T-helper 9 cell (primary cell): ENCODE data around the gene PDZRN3.

Experiments used
- DNase-seq: peaks from one replicate; pipeline ENCODE4 v3.0.0-alpha.2; 2020

PDZRN3 gene

DNA sequence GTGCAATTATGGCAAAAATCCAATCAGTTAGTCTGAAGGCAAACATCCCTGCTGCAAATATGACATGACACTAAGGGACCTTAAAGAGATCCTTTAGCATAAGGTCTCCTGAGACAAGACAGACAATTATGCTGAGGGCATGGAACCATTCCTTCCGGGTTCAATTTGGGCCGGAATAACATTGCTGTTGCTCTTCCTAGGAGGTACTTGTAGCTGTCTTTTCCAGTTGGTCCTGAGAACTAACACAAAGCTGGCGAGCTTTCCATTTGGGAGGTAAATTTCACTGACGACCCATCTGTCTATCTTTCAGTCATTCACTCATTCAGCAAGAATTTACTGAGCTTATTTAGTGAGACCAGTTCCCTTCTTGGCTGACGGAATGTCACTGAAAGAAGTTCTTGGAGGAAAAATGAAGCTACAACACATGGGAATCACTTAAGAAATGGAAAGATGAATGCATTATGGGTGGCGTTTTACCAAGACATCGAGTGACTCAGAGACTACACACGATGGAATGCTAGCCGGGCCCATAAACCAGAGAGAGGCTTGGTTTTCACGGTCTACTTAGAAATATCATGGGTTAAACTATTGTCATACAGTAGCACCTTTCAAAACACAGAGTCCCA lies 215.5 kb downstream of the PDZRN3 start:
- no peak for DNase-seq

DNA sequence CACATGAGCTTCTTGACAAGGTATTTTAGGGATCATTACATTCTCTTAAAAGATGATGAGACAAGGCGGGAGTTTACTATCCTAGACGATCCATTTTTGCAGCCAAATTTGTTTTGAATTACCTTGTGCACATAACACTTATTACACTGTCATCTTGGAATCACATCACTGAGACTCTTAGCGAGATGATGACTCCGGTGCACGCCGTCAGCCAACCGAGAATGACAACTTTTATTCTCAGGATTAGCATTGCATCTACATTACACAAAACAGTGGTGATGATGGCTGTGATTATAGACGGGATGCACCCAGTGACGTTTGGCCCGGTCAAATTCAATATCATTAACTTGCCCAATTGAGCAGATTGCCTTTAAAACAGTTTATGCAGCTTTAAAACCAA lies 216.1 kb downstream of the PDZRN3 start:
- no peak for DNase-seq

DNA sequence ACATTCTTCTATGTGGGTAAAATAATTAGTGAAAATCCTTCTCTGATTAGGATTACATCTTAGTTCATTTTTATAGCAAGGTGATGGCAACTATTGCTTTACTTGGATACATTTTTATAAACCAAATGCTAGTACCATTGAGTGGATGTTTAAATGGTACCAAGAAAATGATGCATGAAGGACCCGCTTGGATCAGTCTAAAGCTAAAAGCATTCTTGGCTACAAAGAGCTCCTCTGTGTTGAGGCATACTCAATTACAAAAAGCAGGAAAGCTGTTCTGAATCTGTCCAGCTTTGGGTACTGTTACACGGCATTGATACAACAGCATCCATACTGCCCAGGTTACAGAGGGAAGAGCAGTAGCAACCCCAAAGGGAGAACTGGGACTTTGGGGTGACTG lies 217.2 kb downstream of the PDZRN3 start:
- DNase-seq, result no peak

DNA sequence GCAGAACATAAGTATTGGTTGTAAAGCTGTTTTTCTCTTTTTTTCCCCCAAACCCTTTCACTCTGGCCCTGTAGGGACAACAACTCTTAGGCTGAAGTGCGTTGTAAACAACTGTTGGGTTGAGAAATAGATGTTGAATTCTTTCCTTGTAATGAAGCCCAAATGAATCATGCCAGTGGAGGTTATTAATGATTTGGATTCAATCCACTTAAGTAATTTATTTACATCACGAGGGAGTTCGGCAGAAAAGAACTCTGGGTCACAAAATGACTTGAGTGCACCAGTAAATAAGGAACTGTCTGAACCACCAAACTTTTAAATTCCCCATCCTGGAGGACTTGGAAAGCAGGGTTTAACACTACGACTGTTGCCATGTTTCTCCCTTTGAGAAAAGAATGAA lies 218.9 kb downstream of the PDZRN3 start:
- no peak for DNase-seq

DNA sequence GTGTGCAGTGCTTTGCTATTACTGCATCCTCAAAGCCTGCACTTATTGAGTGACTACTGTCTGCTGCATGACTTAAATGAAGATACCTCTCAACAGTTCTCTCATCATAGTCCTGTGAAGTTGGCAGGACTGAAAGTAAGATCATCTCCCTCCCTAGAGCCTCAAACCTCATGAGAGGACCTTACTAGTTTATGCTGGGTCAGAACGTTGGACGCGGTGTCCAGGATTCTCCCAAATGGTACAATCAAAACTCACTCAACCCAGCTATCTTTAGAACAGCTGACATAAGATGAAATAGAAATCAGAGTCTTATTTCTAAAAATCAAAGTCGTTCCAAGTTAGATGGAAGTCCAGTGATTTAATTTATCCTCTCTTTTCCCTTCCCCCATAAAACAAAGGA lies 219.7 kb downstream of the PDZRN3 start:
- no peak for DNase-seq

DNA sequence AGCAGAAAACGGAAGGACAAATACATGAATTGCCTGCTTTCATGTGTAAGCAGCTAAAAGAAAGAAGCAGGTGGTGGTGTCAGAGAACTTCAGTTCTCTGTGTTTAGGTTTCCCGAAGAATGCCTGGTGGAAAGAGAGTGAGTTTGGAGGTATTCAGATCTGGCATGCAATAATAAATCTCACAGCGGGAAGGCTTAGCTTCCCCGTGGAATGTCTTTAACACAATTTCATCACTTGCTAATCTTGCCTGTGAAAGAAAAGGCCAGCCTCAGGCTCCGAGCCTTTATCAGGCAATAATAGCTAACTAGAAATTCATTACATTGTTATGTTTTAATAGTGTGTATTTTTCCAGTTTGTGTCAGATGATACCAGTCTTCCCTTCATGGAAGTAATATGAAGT lies 220.3 kb downstream of the PDZRN3 start:
- no peak for DNase-seq

DNA sequence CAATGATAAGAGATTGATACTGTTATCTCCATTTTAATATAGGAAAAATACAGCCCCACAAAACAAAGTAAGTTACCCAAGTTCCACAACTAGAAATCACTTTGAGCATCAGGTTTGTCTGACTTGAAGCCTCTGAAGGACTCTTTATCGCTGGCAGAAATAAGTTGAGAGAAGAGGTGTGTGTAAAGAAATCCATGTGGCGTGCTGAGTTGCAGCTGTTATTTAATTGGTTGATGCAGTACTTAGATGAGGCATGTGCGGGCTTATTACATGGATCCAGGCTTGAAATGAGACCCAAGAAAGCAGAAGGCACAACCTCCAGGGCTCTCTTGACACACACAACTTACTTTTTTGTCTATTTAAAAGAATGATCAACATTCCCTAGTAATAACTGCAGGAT lies 221.3 kb downstream of the PDZRN3 start:
- DNase-seq, result no peak

DNA sequence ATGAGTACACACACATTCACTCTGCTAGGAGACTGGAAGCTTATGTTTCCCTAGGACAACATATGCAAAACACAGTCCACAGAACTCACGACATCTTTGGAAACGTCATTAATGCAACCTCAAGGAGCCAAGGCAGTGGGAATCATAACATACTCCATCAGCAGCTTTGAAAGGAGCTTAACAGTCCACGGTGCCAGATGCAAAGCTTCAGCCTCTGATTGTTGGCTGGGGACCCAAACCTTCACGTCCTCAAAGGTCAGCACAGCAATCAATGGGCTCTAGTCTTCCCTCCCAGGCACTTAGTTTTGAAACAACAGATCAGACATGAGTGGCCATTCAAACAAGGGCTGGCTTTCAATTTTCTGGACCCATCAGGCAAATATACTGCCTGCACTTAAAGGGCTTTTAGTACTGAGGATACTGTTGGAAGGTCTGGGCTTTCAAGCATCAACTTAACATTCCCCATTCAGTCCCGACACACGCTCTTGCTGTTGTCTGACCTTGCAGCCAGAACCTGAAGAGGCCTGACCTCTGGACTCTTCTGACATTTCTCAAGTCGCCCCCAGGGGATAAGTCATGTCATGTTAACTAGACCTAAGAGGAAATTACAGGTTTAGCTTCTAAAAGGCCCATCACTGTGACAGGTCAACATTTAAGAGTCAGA lies 223.0 kb downstream of the PDZRN3 start:
- no peak for DNase-seq

DNA sequence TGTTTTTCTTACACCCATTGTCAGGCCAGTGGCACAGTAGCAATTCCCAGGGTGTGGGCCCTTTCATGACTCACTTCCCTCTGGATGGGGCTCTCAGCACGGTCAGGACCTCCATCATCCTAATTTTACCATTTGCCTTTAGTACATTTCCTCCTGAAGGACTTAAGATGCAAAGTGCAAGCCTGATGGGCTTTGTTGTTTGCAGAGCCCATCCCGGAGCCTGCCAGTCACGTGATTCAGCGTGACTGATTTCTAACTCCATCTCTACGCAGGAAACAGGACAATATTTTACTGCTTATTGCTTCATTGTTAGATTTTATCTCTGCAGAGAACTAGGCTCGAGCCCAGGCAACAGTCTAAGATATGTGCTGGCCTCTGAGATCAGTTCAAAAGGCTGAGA lies 223.7 kb downstream of the PDZRN3 start:
- no peak for DNase-seq

DNA sequence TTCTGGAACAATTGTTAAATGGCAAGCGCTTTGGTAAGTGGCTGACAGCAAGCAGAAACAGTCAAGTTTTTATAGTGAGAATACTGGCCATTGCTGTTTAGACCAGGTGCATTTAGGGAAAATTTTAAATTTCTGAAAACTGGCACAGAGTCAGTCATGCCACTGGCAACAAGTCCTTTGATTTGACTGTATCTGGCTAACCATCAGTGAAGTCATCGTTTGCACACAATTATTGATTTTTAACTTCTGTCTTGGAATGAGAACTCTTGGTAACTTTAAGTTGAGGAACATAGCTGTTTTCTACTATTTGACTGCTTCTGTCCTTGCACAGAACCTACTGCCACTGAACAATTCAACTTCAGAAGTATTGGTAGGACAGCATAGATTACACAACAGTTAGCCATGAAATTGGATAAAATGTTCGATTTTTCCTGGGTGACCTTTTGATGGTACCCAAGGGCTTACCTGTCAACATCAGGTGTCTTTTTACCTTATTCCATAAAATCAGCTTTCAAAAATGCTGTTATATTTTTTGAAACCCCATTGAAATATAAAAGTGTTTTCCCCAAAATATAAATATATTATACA lies 225.0 kb downstream of the PDZRN3 start:
- no peak for DNase-seq

DNA sequence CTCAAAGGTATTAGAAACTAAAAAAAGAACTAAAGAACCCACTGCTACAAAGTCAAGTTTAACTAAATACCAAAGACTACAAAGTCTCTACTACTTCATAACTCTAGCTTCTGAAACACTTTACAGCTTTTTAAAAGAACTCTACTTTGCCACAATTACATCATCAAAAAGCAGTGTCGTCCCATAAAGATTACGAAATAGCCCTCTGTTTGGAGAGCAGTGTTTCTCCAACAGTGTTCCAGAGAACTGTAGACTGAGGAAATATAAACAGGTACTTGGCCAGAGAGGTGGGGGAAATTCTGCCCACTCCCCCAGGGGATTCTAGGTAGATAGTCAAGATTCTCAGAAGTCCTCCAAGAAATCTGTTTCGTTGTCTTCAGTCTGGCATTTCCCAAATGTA lies 225.6 kb downstream of the PDZRN3 start:
- no peak for DNase-seq

DNA sequence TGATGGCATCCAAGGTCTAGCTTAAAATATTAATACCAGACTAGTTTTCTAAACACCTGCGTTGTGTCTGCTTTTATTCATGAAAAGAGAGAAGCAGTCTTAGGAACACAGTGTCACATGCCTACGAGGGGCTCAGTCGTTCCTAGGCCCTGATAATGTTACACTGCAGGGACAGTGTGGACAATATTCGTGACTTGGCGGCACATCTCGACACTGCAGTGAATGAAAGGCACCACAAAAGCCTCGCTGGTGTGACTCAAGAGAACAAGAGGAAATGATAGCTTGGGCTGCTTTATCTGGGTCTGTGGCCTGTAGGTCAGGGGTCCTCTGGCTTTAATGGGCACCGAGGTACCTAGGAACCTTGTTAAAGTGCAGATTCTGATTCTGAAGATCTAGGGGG lies 226.7 kb downstream of the PDZRN3 start:
- DNase-seq, result no peak

DNA sequence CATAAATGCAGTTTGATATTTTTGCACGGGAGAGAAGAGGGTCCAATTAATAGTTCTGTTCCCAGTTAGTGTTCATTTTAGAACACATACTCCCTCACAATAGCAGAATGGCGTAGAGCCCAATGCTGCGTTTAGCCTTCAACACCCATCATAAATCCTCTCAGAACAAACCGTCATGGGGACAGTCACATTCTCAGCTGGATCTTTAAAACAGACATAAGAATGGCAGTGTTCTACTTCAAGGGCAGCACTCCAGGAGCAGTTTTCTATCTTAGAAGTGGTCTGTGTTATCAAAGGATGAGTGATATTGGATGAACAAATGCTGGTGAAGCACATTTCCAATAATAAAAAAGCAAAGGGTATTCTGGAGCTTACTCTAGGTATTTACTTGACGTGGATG lies 230.5 kb downstream of the PDZRN3 start:
- DNase-seq, result no peak

DNA sequence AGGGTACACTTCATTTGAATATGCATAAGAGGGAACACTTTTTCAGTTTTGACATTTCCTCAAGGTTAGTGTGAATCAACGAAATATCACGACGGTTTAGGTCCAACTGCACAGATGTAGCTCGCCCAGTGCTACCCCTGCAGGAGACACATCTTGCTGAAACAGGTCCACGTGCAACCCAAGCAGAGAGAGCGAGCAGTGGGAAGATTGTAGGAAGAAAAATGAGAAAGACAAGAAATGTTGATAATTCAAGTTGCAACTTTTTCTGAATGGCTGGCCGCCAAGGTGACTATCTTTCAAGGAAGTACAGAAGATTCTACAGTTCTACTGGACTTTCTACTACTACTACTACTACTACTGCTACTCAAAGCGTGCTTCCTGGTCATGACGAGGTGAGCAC lies 231.7 kb downstream of the PDZRN3 start:
- no peak for DNase-seq

DNA sequence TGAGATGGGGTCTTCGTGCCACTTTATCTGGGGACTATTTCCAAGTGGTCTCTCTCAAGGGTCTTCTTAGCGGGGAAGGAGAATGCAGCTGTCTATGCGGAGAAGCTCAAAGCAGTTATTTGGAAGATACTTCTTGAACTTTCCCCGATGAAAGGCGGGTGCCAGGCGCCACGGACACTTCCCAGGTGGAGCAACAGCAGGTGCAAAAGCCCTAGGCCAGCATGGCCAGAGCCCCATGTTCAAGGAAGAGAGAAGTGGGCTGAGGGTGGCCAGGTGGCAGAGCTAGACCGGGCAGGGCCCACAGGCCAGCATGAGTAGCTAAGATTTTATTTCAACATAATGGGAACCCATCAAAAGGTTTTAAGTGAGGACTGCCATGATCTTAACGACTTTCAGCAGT lies 232.8 kb downstream of the PDZRN3 start:
- DNase-seq, result no peak

DNA sequence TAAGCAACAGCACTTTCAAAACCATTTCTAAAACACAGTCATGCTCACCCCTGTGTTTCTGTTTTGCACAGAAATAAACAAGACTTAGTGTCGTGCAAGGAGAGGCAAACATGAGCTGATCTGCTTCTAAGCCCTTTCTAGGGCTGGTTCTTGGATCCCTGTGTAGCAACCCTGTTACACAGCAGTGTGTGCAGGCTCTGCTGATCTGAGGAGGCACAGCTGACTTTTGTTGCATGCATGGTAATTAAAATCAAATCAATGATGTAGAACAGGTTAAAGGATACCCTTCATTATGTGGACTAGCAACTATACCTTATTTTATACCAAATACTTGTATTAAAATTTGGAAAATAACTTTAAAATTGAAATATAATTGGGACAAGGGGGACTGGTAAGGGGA lies 234.8 kb downstream of the PDZRN3 start:
- DNase-seq, result no peak

DNA sequence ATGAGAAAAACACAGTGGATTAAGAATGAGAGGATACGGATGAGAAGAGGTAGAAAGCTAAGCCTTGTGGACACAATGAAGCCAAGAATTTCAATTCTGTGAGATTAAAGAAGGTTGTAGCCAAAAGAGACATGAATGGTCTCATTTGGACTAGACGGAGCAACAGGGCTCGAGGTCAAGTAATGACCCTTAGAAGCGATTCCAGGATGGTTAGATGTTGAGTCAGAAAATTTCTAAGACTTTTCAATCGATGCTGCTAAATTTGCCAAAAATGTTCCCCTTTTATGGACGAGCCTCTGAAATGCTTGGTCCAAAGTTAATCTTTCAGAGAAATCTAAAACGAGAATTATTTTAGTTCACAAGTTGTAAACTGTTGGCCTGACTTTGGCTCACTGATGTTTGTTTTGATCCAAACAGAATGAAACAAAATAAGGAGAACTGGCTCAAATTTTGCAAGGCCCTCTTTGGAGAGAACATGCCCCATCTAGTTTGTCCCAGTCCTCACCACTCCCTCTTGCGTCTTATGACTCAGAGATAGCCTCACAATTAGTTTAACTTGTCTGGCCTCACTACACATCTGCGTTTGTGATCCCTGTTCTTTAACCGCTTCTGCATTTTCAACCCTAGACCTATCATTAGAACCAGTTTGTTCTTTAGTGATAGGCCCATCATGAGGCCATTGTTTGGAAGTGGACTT lies 235.5 kb downstream of the PDZRN3 start:
- DNase-seq, result no peak

DNA sequence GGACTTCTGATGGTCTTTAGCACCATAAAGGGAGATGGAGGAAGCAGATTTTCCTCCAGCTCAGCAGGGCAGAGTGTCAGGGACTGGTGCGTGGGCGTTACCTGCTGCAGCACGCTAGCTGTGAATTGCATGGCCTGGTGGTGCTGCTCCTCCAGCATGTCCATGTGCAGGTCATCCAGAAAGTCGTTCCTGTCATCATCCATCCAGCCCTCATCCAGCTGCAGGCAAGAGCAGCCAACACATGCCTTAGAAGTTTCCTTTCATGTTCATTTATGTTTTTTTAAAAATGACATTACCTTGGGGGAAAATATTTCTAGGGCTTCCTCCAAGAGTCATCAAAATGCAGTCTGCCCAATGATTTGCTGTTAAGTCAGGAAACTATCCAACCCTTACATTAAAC lies 239.2 kb downstream of the PDZRN3 start:
- no peak for DNase-seq

DNA sequence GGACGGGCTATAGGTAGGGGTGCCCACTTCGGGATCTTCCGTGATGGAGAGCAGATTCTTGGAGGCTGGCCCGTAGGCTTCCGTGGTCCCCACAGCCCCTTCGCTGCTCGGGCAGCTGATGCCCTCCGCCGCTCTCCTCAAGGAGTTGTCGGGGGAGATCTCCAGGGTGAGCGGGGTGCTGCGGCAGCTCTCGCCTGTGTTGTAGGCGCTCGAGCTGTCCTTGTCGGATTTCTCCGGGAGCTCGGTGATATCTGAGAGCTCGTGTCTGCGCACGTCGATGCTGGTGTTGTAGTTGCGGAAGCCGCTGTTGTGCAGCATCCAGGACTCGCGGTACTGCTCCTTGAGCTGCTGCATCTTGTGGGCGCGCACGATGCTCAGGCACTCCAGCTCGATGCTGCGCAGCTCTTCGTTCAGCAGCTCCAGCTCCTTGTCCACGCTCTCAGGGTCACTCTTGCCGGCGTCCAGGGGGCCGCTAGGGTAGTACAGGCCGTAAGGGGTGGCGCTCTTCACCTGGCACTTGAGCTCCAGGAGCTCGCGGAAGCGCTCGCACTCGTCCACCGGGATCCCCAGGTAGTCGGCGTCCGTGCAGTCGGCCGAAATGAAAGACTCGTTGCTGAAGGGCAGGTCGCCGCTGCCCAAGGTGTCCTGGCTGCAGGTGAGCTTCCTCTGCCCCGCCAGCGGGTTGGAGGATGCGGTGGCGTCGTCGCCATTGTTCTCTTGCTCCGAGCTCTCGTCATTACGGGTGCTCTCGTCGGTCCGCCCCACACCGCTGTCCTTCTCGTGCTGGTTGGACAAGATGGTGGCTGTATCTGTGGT lies 240.4 kb downstream of the PDZRN3 start:
- DNase-seq, result no peak

DNA sequence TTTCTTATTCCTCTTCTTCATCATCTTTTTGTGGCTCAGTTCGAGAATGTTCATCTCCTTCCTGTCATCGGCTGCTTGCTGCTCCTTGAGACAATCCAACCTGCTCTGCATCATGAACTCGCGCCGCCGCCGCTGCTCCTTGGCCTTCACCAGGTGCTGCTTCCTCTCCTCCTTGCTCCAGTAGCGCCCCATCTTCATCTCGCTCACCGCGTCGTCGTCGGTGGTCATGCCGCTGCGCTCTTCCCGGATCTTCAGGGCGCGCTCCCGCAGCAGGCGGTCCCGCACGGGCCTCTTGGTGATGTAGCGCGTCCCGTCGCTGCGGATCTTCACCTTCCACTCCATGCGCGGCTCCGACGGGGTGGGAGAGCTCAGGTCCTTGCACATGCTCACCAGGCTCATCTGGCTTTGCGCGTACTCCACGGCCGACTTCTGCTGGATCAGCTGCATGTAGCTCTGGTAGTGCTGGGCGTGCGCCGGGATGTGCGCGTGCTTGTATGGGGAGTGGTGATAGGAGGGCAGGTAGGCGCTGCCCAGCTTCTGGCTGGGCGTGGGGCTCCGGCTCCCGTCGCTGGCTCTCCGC lies 241.2 kb downstream of the PDZRN3 start:
- no peak for DNase-seq

DNA sequence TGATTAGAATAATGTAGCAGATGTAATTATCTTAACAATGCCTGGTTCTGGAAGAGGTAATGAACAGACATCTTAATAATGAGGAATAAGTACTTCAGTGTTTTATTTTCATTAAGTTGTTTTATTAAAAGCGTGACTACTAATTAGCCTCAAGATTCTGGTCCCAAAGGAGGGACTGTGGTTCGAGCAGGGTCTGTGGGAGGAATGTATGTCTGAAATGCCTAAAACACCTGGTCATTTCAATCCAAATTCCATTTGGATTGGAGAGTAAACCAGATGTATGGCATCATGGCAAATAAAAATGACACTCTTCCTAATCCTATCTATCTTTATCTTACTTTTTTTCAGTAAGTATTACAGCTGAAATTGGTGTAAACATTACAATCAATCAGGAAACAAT lies 243.2 kb downstream of the PDZRN3 start:
- no peak for DNase-seq

DNA sequence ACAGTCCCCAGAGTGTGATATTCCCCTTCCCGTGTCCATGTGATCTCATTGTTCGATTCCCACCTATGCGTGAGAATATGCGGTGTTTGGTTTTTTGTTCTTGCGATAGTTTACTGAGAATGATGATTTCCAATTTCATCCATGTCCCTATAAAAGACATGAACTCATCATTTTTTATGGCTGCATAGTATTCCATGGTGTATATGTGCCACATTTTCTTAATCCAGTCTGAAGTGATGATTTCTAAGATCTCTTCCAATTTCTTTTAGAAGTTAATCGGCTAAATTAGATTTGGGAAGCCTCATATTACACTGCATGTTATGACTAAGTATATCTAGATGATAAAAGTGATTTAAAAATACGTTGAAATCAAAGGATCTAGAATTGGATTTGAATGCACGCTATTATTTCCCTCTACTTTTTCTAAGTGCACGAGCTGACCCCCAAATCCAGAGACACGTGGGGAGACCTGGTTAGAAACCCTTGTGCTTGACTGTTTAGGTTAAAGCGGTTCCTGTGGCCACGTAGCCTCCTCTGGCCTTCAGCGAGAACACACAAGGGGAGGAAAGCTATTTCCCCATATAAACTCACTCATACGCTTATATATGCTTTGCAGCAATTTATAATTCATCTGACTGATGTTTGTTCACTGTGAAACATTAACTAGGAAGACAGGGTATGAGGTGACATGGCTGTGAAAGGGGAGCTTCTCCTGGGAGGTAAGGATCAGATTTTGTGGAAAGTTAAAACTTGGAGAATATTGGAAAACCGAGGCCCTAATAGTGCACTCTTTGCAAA lies 243.8 kb downstream of the PDZRN3 start:
- no peak for DNase-seq
